ENCODE results near the gene PPP1R15A. TPM values are rescaled to one million over a fixed set of nuclear protein-coding genes. Genes with fewer than 3 reads are reported as not detected.

Gene PPP1R15A
- polyA plus RNA-seq, 1 donor from 2014 or later, result 73.6 TPM

DNA sequence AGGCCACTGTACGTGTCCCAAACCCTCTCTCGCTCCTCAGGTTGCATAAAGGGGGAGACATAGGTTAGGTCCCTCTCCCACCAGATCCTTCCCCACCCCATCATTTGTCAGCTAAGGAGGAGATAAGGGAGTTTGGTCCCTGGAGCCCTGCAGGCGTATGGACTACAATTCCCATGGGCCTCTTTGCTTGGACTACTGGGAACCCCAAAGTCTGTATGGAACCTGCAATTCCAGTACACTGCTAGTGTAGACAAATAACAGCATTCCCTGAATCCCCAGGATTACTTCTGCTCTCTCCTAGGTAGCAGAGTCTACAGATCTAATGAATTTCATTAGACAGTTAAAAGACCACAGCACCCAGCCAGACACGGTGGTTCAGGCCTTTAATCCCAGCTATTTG is 19.9 kb upstream of the PPP1R15A start:
- Histone ChIP-seq H3K9me3 (ENCODE audit: low read length) (no peaks in the 10 kb centered on the region), H4K20me1 (ENCODE audit: insufficient read depth) (no peaks in the 10 kb centered on the region), H3K36me3 (ENCODE audit: insufficient read depth, low read length) (no peaks in the 10 kb centered on the region), H3K27ac (ENCODE audit: low read length) (no peak overlapping the region), H3K4me2 (ENCODE audit: low read length) (no peak overlapping the region), H2AFZ (ENCODE audit: low read depth, low read length) (no peak overlapping the region), H3K79me2 (replicated peaks; ENCODE audit: insufficient read depth, low read length) (no peaks in the 10 kb centered on the region), H3F3A (ENCODE audit: insufficient read depth, low read length, poor library complexity, severe bottlenecking) (no peaks in the 10 kb centered on the region), H3K9ac (ENCODE audit: low read length) (no peak overlapping the region), H3K9me2 (ENCODE audit: insufficient read depth, low read length) (no peaks in the 10 kb centered on the region), H3K27me3 (ENCODE audit: insufficient read depth, low read depth, low read length) (no peaks in the 10 kb centered on the region), H3K4me3 (ENCODE audit: low read length) (no peak overlapping the region)
- TF ChIP-seq MXI1 (conservative IDR thresholded peaks at IDR 0.05; ENCODE audit: poor library complexity, severe bottlenecking) (no peak), SMC3 (conservative IDR thresholded peaks at IDR 0.05; ENCODE audit: poor library complexity) (no peak), POLR2AphosphoS5 (IDR thresholded peaks at IDR 0.05) (no peak), RAD21 (conservative IDR thresholded peaks at IDR 0.05) (no peak), EZH2 (IDR thresholded peaks at IDR 0.05; ENCODE audit: borderline replicate concordance, insufficient read depth, low read length, poor library complexity, severe bottlenecking) (no peak), TAF1 (IDR thresholded peaks at IDR 0.05; ENCODE audit: low read depth) (no peak), EP300 (conservative IDR thresholded peaks at IDR 0.05; ENCODE audit: poor library complexity, severe bottlenecking) (no peak)
- TF ChIP-seq, protein P1, sequence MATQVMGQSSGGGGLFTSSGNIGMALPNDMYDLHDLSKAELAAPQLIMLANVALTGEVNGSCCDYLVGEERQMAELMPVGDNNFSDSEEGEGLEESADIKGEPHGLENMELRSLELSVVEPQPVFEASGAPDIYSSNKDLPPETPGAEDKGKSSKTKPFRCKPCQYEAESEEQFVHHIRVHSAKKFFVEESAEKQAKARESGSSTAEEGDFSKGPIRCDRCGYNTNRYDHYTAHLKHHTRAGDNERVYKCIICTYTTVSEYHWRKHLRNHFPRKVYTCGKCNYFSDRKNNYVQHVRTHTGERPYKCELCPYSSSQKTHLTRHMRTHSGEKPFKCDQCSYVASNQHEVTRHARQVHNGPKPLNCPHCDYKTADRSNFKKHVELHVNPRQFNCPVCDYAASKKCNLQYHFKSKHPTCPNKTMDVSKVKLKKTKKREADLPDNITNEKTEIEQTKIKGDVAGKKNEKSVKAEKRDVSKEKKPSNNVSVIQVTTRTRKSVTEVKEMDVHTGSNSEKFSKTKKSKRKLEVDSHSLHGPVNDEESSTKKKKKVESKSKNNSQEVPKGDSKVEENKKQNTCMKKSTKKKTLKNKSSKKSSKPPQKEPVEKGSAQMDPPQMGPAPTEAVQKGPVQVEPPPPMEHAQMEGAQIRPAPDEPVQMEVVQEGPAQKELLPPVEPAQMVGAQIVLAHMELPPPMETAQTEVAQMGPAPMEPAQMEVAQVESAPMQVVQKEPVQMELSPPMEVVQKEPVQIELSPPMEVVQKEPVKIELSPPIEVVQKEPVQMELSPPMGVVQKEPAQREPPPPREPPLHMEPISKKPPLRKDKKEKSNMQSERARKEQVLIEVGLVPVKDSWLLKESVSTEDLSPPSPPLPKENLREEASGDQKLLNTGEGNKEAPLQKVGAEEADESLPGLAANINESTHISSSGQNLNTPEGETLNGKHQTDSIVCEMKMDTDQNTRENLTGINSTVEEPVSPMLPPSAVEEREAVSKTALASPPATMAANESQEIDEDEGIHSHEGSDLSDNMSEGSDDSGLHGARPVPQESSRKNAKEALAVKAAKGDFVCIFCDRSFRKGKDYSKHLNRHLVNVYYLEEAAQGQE (IDR thresholded peaks at IDR 0.05; ENCODE audit: borderline replicate concordance), result no peak
- TF ChIP-seq, protein P2, sequence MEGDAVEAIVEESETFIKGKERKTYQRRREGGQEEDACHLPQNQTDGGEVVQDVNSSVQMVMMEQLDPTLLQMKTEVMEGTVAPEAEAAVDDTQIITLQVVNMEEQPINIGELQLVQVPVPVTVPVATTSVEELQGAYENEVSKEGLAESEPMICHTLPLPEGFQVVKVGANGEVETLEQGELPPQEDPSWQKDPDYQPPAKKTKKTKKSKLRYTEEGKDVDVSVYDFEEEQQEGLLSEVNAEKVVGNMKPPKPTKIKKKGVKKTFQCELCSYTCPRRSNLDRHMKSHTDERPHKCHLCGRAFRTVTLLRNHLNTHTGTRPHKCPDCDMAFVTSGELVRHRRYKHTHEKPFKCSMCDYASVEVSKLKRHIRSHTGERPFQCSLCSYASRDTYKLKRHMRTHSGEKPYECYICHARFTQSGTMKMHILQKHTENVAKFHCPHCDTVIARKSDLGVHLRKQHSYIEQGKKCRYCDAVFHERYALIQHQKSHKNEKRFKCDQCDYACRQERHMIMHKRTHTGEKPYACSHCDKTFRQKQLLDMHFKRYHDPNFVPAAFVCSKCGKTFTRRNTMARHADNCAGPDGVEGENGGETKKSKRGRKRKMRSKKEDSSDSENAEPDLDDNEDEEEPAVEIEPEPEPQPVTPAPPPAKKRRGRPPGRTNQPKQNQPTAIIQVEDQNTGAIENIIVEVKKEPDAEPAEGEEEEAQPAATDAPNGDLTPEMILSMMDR (IDR thresholded peaks at IDR 0.05; ENCODE audit: poor library complexity, severe bottlenecking), result no peak

DNA sequence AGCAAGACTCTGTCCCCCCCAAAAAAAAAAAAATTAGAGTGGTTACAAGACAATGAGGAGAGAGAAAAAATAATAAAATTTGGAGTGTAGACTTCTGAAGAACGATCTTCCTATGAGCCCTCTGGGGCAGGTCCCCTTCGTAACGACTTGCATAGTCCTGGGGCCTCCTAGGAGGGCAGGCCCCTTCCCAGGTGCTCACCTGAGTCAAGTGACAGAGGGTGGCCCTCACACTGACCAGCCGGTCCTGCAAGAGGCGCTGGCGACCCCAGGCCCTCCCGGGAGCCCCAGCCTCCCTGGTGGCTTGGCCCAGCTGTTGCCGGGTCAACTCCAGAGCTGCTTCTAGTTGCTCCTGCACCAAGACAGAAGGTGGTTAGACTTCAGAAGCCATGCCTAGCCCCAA is 18.7 kb upstream of the PPP1R15A start:
- TF ChIP-seq EP300 (conservative IDR thresholded peaks at IDR 0.05; ENCODE audit: poor library complexity, severe bottlenecking) (no peak), RAD21 (conservative IDR thresholded peaks at IDR 0.05) (no peak), EZH2 (IDR thresholded peaks at IDR 0.05; ENCODE audit: borderline replicate concordance, insufficient read depth, low read length, poor library complexity, severe bottlenecking) (no peak), POLR2AphosphoS5 (IDR thresholded peaks at IDR 0.05) (no peak), TAF1 (IDR thresholded peaks at IDR 0.05; ENCODE audit: low read depth) (no peak), SMC3 (conservative IDR thresholded peaks at IDR 0.05; ENCODE audit: poor library complexity) (no peak), MXI1 (conservative IDR thresholded peaks at IDR 0.05; ENCODE audit: poor library complexity, severe bottlenecking) (no peak)
- TF ChIP-seq, protein P1 (IDR thresholded peaks at IDR 0.05; ENCODE audit: borderline replicate concordance), result no peak
- TF ChIP-seq, protein P2 (IDR thresholded peaks at IDR 0.05; ENCODE audit: poor library complexity, severe bottlenecking), result no peak
- Histone ChIP-seq H3K27me3 (ENCODE audit: insufficient read depth, low read depth, low read length) (no peaks in the 10 kb centered on the region), H3K9ac (ENCODE audit: low read length) (no peak overlapping the region), H3K27ac (ENCODE audit: low read length) (no peak overlapping the region), H3K9me2 (ENCODE audit: insufficient read depth, low read length) (no peaks in the 10 kb centered on the region), H3K4me2 (ENCODE audit: low read length) (no peak overlapping the region), H3F3A (ENCODE audit: insufficient read depth, low read length, poor library complexity, severe bottlenecking) (no peaks in the 10 kb centered on the region), H3K4me3 (ENCODE audit: low read length) (no peak overlapping the region), H3K9me3 (ENCODE audit: low read length) (no peaks in the 10 kb centered on the region), H3K36me3 (ENCODE audit: insufficient read depth, low read length) (no peaks in the 10 kb centered on the region), H3K79me2 (replicated peaks; ENCODE audit: insufficient read depth, low read length) (no peaks in the 10 kb centered on the region), H4K20me1 (ENCODE audit: insufficient read depth) (no peaks in the 10 kb centered on the region), H2AFZ (ENCODE audit: low read depth, low read length) (no peak overlapping the region)

Data from neural cell (in vitro differentiated cells).